Sciatic nerve (tissue), 2 donors: Measurements from ENCODE around the gene DCAF5. TPM values are rescaled to one million over a fixed set of nuclear protein-coding genes. Genes with fewer than 3 reads are reported as not detected.
A peak's percentile ranks its signal among the peaks of the same experiment; 100 is the strongest.
"Not testable (repeated sequence)": the region's sequence is repeated elsewhere in the genome, so short reads cannot be mapped to it uniquely, and the experiment has no call there.

Source experiments
- ATAC-seq: fragments of 200-7000 bp; cut with Tn5 transposase; one replicate; pipeline ENCODE4 v1.9.1; 2020; ENCODE audit warnings: mild to moderate bottlenecking, moderate library complexity
- DNase-seq: peaks from one replicate; pipeline ENCODE4 v3.0.0-alpha.2; 2020; ENCODE audit warnings: low spot score
- intact Hi-C: fragments of 100-400 bp; cut with DNase I; formaldehyde crosslinking; loops from one replicate; pipeline ENCODE4 v1.14.2; 2022
- total RNA-seq: library from RNA; stranded (reverse); fragmentation: NEBNext Ultra II Directional; extraction: Animal tissue kit (Norgen Biotek cat#: 25700); gene quantifications from one replicate; pipeline ENCODE4 v1.2.1, GENCODE V29; 2021
- donor health status: DM: no; HTN: no; CAD: no.
- donor health status: DM: no; HTN: no; CAD: no.

DCAF5 gene
- total RNA-seq, 1 donor from 2014 or later, result 42.8 TPM

- intact Hi-C loops, result no loop called here
- no peak for DNase-seq
- ATAC-seq, result no peak
Observed at GRCh38 chr14:69027242-69027913, 125.5 kb downstream of the DCAF5 start.

- ATAC-seq (no peak), DNase-seq (no peak)
- intact Hi-C loops, result no loop called here
Observed at GRCh38 chr14:69023035-69023434, 129.9 kb downstream of the DCAF5 start.

- ATAC-seq, DNase-seq, intact Hi-C loops: not testable (repeated sequence)
Observed at GRCh38 chr14:69022093-69022492, 130.8 kb downstream of the DCAF5 start.

- no peak for ATAC-seq
- intact Hi-C loops, result no loop called here
- no peak for DNase-seq
Observed at GRCh38 chr14:69017706-69018105, 135.2 kb downstream of the DCAF5 start.

- DNase-seq (no peak), ATAC-seq (no peak)
- intact Hi-C loops, result loop anchor here (5.0 kb wide), 1 partner anchor 1528 kb away; the partner anchor contains the start of gene TMEM229B
Observed at GRCh38 chr14:69014829-69015259, 138.1 kb downstream of the DCAF5 start.

GRCh38 chr14:69013943-69014782 is 138.8 kb downstream of the DCAF5 start:
- intact Hi-C loops, result loop anchor here (5.0 kb wide), 1 partner anchor 1527 kb away; the partner anchor contains the start of gene TMEM229B
- peak; percentile 46 for ATAC-seq

GRCh38 chr14:69012256-69012953 is 140.5 kb downstream of the DCAF5 start:
- intact Hi-C loops, result loop anchor here (5.0 kb wide), 1 partner anchor 1525 kb away; the partner anchor contains the start of gene TMEM229B
- DNase-seq, result no peak
- peak; percentile 46 for ATAC-seq

More at GRCh38 chr14:69013943-69014782, 138.8 kb downstream of the DCAF5 start:
- no peak for DNase-seq

GRCh38 chr14:69010648-69011047 is 142.3 kb downstream of the DCAF5 start:
- no peak for ATAC-seq
- intact Hi-C loops, result loop anchor here (5.0 kb wide), 1 partner anchor 1523 kb away; the partner anchor contains the start of gene TMEM229B
- DNase-seq, result no peak

- DNase-seq (no peak), ATAC-seq (no peak)
- intact Hi-C loops, result no loop called here
Observed at GRCh38 chr14:69008421-69008884, 144.5 kb downstream of the DCAF5 start.

GRCh38 chr14:69006346-69006745 is 146.6 kb downstream of the DCAF5 start:
- ATAC-seq (no peak), DNase-seq (no peak)
- intact Hi-C loops, result no loop called here

- ATAC-seq, result peak; percentile 88
- DNase-seq, result peak; percentile 67
Observed at GRCh38 chr14:69005432-69006148, 147.3 kb downstream of the DCAF5 start.

GRCh38 chr14:69004731-69005431 is 148.0 kb downstream of the DCAF5 start:
- ATAC-seq (peak; percentile 33), DNase-seq (no peak)
- intact Hi-C loops, result no loop called here

More at GRCh38 chr14:69005432-69006148, 147.3 kb downstream of the DCAF5 start:
- intact Hi-C loops, result no loop called here

- DNase-seq (no peak), ATAC-seq (no peak)
- intact Hi-C loops, result no loop called here
Observed at GRCh38 chr14:69003626-69004025, 149.3 kb downstream of the DCAF5 start.

- intact Hi-C loops, result no loop called here
- DNase-seq, result no peak
- ATAC-seq, result peak; percentile 59
Observed at GRCh38 chr14:69002069-69002468, 150.8 kb downstream of the DCAF5 start.

- no peak for ATAC-seq
Observed at GRCh38 chr14:69001375-69001774, 151.5 kb downstream of the DCAF5 start.

More at GRCh38 chr14:69001375-69001774, 151.5 kb downstream of the DCAF5 start:
- no peak for DNase-seq
- intact Hi-C loops, result no loop called here
